ENCODE results near the gene DPP8.

DNA sequence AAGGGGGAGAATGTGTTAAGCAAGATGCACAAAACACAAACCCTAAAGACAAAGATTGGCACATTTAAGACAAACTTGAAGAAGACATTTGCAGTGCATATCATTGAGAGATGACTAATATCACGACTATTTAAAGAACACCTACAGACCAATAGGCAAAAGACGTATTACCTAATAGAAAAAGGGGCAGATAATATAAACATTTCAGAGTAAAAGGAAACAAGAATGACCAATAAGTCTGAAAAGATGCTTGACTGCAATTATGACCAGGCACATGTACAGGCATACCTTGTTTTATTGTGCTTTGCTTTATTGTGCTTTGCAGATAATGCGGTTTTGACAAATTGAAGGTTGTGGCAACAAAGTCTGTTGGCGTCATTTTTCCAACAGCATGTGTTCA lies 17.7 kb upstream of the DPP8 start:
- TF ChIP-seq POLR2A (IDR thresholded peaks at IDR 0.05; ENCODE audit: low read depth, low read length): no peak
- no peak for TF ChIP-seq POLR2AphosphoS5 (IDR thresholded peaks at IDR 0.05; ENCODE audit: low read depth, low read length)
- TF ChIP-seq TAF1 (IDR thresholded peaks at IDR 0.05; ENCODE audit: borderline replicate concordance, low read depth, low read length): no peak
